HG03571 (cell line): Measurements from ENCODE around the gene SLC22A13.

Source experiments
- ATAC-seq: cut with Tn5 transposase; IDR thresholded peaks from one replicate; pipeline ENCODE4 v1.9.1; 2021; ENCODE audit not compliant: unreplicated experiment

SLC22A13 gene

DNA sequence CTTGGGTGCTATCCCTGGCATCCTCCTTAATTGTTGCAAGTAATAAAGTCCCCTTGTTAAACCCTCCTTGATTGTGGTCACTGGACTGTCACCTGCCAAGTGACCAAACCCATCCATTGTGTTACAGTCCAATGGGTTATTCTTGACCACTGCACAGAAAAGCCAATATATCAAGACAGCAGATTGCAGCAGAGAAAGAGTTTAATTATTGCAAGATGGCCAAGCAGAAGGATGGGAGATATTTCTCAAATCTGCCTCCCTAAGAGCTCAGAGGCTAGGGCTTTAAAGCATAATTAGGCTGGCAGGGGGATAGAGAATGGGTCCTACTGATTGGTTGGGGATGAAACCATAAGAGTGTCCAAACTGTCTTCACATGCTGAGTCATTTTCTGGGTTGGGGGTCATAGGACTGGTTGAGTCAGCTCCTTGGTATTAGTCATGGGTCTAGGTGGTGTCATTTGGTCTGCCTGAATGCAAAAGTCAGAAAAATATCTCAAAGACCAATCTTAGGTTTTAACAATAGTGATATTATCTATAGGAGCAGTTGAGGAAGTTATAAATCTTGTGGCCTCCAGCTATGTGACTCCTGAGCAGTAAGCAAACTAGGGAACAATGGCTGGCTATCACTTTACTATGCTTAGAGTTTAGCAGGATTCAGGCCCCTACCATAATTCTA is 61.9 kb downstream of the SLC22A13 start:
- ATAC-seq = no peak
